ENCODE data around the gene ZFR2.
"Not testable (repeated sequence)": the region's sequence is repeated elsewhere in the genome, so short reads cannot be mapped to it uniquely, and the experiment has no call there.

Gene ZFR2

DNA sequence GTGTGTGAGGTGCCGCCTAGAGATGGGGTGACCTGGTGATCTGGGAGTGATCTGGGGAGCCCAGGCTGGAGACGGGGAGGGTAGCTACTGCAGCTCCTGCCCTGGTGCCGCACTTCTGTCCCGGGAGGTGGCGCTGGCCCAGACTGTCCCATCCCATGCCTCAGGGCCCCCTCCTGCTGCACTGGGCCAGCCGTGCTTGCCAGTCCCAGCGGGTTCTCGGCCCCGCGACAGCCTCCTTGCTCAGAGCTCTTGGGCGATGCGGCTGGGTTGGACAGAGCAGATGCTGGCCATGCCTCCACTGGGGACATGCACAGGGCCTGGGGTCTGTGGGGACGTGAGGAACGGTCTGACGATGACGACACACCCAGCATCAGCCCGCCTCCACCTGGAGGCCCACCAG, 99.3 kb downstream of the ZFR2 start:
- TF ChIP-seq, protein P1, sequence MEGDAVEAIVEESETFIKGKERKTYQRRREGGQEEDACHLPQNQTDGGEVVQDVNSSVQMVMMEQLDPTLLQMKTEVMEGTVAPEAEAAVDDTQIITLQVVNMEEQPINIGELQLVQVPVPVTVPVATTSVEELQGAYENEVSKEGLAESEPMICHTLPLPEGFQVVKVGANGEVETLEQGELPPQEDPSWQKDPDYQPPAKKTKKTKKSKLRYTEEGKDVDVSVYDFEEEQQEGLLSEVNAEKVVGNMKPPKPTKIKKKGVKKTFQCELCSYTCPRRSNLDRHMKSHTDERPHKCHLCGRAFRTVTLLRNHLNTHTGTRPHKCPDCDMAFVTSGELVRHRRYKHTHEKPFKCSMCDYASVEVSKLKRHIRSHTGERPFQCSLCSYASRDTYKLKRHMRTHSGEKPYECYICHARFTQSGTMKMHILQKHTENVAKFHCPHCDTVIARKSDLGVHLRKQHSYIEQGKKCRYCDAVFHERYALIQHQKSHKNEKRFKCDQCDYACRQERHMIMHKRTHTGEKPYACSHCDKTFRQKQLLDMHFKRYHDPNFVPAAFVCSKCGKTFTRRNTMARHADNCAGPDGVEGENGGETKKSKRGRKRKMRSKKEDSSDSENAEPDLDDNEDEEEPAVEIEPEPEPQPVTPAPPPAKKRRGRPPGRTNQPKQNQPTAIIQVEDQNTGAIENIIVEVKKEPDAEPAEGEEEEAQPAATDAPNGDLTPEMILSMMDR (conservative IDR thresholded peaks at IDR 0.05; ENCODE audit: control insufficient read depth, insufficient read depth, low read depth, low read length) = no peak
- DNase-seq (ENCODE audit: low read depth) = no peak
- H3K4me3 ChIP-seq (ENCODE audit: control insufficient read depth, low read depth, low read length) = no peak overlapping the region

DNA sequence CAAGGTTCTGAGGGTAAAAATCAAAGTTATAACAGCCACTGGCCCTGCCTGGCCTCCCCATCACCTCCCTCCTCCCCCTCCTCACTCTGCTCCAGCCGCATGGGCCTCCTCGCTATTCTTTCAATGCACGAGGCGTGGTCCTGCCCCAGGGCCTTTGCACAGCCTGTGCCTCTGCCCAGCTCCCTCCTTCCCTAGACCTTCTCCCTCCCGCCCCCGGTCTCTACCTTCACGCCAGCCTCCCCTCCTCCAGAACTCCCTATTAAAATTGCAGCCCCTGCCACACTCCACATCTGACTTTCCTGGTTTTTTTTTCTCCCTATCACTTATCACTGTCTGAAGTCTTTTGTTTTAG, 100.1 kb downstream of the ZFR2 start:
- no peak overlapping the region for H3K4me3 ChIP-seq (ENCODE audit: control insufficient read depth, low read depth, low read length)
- TF ChIP-seq, protein P1 (conservative IDR thresholded peaks at IDR 0.05; ENCODE audit: control insufficient read depth, insufficient read depth, low read depth, low read length) = no peak
- no peak for DNase-seq (ENCODE audit: low read depth)

DNA sequence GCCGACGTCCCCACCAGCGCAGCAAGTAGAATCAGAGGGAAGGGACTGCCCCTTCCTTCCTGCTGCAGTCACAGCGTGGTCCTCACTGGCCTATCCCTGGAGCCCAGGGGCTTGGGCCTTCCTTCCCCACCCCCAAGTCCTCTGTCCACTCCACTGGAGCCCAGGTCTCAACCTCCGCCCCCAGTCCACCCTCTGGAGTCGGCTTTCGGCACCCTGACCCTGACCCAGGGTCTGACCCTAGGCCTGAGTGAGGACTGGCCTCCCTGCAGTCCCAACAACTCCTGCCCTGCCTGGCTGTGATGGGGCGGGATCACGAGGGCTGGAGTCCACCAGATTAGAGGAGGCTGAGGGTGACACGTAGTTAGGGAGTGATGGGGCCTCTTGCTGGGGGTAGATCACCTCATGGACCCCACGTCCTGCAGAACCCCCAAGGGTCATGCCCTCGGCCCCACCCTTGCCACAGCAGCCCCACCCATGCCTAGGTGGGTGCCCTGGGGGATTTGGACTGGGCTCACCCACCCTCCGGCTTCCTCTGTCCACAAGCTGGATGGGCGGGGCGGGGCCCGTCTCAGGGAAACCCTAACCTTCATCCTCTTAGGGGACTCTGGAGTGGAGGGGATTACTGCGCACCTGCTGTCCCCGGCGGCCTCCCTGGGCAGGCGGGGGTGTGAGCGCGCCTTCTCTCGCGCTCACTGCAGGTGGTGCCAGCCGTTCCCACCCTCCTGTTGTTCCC, 100.7 kb downstream of the ZFR2 start:
- DNase-seq (ENCODE audit: low read depth) = no peak
- no peak overlapping the region for H3K4me3 ChIP-seq (ENCODE audit: control insufficient read depth, low read depth, low read length)
- TF ChIP-seq, protein P1 (conservative IDR thresholded peaks at IDR 0.05; ENCODE audit: control insufficient read depth, insufficient read depth, low read depth, low read length) = no peak

DNA sequence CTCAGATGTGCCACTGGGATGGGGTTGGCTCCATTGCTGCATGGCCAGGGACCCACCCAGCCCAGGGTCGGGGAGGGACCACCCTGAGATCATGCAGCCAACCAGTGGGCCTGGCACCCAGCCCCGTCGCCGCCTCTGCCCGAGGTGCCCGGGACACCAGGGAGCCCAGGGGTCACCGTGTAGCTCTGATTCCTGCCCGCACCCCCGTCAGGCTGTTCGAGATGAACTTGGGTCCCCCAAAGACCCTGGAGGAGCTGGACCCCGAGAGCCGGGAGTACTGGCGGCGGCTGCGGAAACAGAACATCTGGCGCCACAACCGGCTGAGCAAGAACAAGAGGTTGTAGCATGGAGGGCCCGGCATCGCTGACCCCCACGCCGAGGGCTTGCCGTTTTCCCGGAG, 101.8 kb downstream of the ZFR2 start:
- no peak for DNase-seq (ENCODE audit: low read depth)
- TF ChIP-seq, protein P1 (conservative IDR thresholded peaks at IDR 0.05; ENCODE audit: control insufficient read depth, insufficient read depth, low read depth, low read length) = no peak
- no peak overlapping the region for H3K4me3 ChIP-seq (ENCODE audit: control insufficient read depth, low read depth, low read length)

DNA sequence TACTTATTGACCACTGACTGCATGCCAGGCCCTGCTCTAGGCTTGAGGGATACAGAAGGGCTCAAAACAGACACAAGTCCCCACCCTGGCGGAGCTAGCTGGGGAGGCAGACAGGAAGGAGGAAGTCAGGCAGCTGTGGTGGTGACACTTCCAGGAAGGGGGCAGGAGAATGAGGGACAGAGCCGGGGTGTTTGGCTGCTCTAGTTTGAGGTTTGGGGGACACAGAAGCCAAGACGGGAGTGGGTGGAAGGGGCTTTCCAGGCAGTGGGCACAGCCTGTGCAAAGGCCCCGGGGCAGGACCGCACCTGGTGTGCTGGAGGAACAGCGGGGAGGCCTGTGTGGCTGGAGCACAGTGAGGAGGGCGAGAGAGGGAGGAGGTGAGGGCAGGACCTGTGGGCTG, 102.3 kb downstream of the ZFR2 start:
- DNase-seq (ENCODE audit: low read depth) = no peak
- no peak overlapping the region for H3K4me3 ChIP-seq (ENCODE audit: control insufficient read depth, low read depth, low read length)
- TF ChIP-seq, protein P1 (conservative IDR thresholded peaks at IDR 0.05; ENCODE audit: control insufficient read depth, insufficient read depth, low read depth, low read length) = no peak

DNA sequence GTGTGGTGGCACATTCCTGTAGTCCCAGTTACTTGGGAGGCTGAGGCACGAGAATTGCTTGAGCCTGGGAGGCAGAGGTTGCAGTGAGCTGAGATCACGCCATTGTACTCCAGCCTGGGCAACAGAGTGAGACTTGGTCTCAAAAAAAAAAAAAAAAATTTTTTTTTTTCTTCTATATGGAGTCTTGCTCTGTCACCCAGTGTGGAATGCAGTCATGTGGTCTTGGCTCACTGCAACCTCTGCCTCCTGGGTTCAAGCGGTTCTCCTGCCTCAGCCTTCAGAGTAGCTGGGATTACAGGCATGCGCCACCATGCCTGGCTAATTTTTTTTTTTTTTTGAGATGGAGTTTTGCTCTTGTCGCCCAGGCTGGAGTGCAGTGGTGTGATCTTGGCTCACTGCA, 103.1 kb downstream of the ZFR2 start:
- H3K4me3 ChIP-seq (ENCODE audit: control insufficient read depth, low read depth, low read length); DNase-seq (ENCODE audit: low read depth): not testable (repeated sequence)

DNA sequence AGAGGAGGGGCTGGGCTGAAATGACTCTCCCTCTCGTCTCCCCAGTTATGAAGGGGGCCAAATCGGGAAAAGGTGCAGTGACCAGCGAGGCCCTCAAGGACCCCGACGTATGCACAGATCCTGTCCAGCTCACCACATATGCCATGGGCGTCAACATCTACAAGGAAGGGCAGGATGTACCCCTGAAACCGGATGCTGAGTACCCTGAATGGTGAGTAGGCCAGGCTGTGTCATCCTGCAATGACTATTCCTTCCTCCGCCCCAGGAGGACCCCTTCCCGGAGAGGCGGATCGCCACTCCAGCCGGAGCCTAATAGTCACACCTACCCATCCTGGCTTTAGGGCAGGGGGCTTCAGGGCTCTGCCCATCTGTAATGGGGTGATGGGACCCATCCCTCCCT, 103.7 kb downstream of the ZFR2 start:
- no peak overlapping the region for H3K4me3 ChIP-seq (ENCODE audit: control insufficient read depth, low read depth, low read length)
- TF ChIP-seq, protein P1 (conservative IDR thresholded peaks at IDR 0.05; ENCODE audit: control insufficient read depth, insufficient read depth, low read depth, low read length) = no peak
- no peak for DNase-seq (ENCODE audit: low read depth)

All from fibroblast of mammary gland (primary cell).